Tibial artery (tissue), 4 donors: ENCODE results near the gene FAAH.
"Not testable (repeated sequence)": the region's sequence is repeated elsewhere in the genome, so short reads cannot be mapped to it uniquely, and the experiment has no call there.

Experiments
- DNase-seq, 2 donors: peaks; one replicate each; pipeline ENCODE4 v3.0.0-alpha.2; 2019
- H3K27ac ChIP-seq, 2 donors: fragments of 200-600 bp; sonication (generic) in 1 of 2; 1 replicate in 1 of 2; 2 replicates in 1 of 2; pipeline ENCODE4 v1.5.1; 2018 to 2019; ENCODE audit warnings: mild to moderate bottlenecking in 1 of 2
- H3K27me3 ChIP-seq, 2 donors: fragments of 200-600 bp; sonication (generic) in 1 of 2; one replicate each; pipeline versions ENCODE4 v1.5.1 to v1.6.0; 2016 to 2019
- H3K36me3 ChIP-seq, 3 donors: fragments of 200-600 bp; sonication (generic) in 2 of 3; one replicate each; pipeline ENCODE4 v1.5.1; 2016 to 2019; ENCODE audit warnings: mild to moderate bottlenecking in 2 of 3
- H3K4me1 ChIP-seq, 4 donors: fragments of 200-600 bp; sonication (generic) in 2 of 4; 1 replicate in 3 of 4; 2 replicates in 1 of 4; pipeline ENCODE4 v1.5.1; 2016 to 2019
- H3K4me3 ChIP-seq, 2 donors: fragments of 200-600 bp; sonication (generic) in 1 of 2; 1 replicate in 1 of 2; 2 replicates in 1 of 2; pipeline ENCODE4 v1.5.1; 2018 to 2019; ENCODE audit warnings: mild to moderate bottlenecking in 2 of 2
- H3K9me3 ChIP-seq, 3 donors: fragments of 200-600 bp; sonication (generic) in 1 of 3; one replicate each; pipeline ENCODE4 v1.5.1; 2016 to 2019
- intact Hi-C: fragments of 100-400 bp; cut with DNase I; formaldehyde crosslinking; loops from one replicate; pipeline ENCODE4 v1.15.0; 2023; ENCODE audit warnings: low total_unique reads
- TF ChIP-seq, protein P1 (sequence below), 2 experiments: fragments of 200-600 bp in 1 of 2; fragments of 450-650 bp in 1 of 2; IDR thresholded peaks; one replicate each; pipeline ENCODE4 v1.5.1; 2017 to 2019; ENCODE audit warnings: antibody characterized with exemption in 2 of 2, mild to moderate bottlenecking in 1 of 2, moderate library complexity in 1 of 2

Gene FAAH

DNA sequence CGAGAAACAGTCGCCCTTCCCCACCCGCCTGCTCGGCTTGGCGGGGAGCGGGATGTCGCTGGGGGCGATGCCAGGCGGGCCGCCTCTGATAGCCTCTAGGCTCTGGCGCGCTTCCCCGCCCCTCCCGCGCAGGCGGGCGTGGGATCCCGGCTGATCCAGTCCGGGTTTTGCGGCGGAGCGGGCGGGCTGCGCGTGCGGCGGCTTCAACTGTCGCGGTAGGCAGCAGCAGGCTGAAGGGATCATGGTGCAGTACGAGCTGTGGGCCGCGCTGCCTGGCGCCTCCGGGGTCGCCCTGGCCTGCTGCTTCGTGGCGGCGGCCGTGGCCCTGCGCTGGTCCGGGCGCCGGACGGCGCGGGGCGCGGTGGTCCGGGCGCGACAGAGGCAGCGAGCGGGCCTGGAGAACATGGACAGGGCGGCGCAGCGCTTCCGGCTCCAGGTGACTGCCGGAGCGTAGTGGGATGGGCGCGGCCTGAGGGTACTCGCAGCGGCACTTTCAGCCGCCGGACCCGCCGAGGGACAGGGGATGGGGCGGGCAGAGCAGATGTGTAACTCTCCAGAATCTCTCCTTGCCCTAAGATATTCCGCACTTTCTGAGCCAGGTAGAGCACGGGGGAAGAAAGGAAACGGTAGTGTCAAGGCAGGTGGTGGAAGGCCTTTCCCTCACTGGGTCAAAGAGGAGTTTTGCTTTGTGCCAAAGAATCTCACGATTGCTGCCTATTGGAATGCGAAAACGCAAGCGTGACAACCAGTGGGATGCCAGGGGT is at the start of gene FAAH:
FAAH (plus strand) TSS at position 210 of the 764 bp plus-strand sequence; CDS start at position 242, 32 bp downstream.
- TF ChIP-seq, protein P1, sequence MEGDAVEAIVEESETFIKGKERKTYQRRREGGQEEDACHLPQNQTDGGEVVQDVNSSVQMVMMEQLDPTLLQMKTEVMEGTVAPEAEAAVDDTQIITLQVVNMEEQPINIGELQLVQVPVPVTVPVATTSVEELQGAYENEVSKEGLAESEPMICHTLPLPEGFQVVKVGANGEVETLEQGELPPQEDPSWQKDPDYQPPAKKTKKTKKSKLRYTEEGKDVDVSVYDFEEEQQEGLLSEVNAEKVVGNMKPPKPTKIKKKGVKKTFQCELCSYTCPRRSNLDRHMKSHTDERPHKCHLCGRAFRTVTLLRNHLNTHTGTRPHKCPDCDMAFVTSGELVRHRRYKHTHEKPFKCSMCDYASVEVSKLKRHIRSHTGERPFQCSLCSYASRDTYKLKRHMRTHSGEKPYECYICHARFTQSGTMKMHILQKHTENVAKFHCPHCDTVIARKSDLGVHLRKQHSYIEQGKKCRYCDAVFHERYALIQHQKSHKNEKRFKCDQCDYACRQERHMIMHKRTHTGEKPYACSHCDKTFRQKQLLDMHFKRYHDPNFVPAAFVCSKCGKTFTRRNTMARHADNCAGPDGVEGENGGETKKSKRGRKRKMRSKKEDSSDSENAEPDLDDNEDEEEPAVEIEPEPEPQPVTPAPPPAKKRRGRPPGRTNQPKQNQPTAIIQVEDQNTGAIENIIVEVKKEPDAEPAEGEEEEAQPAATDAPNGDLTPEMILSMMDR (IDR thresholded peaks at IDR 0.05) = no peak
- intact Hi-C loops = no loop called here
- Histone ChIP-seq H3K27me3 (no peaks in the 10 kb centered on the region), H3K4me1 (peaks cover 0 to 24% (median 22%) of the 10 kb centered on the region in 4 donors), H3K36me3 (no peaks in the 10 kb centered on the region), H3K9me3 (peaks cover 0 to 9% (median 0%) of the 10 kb centered on the region in 3 donors), H3K27ac (peak within 1 kb of the TSS; percentile 27 to 54), H3K4me3 (peak within 1 kb of the TSS; percentile 57 to 81)
- peak in 1 of 2 donors; percentile 77 for DNase-seq

DNA sequence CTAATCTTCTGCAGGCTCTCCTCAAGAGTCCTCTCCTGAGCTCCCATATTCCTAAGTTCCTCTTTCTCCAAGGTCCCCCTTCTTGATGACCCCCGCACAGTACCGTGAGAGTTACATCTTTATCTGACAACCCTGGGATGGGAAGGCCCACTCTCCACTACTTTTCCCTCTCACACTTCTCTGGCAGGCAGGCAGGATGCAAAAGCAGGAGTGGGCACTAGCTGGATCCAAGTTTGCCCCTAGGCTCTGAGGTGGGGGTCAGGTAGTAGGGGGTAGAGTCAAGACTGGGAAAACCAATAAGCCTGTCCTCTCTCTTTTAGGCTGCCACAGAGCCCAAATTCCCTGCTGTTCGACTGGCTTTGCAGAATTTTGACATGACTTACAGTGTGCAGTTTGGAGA is 49.6 kb upstream of the FAAH start:
- TF ChIP-seq, protein P1 (IDR thresholded peaks at IDR 0.05) = no peak
- Histone ChIP-seq H3K36me3 (peaks cover 30 to 71% (median 48%) of the 10 kb centered on the region in 3 donors), H3K27ac (peak overlapping the region in 1 of 2 donors; percentile 88), H3K4me3 (no peak overlapping the region), H3K4me1 (peaks cover 0 to 20% (median 17%) of the 10 kb centered on the region in 4 donors), H3K27me3 (no peaks in the 10 kb centered on the region), H3K9me3 (no peaks in the 10 kb centered on the region)
- intact Hi-C loops = loop anchor here (10.0 kb wide), 1 partner anchor 100 kb away; the partner anchor contains the start of gene RAD54L
- DNase-seq = no peak

DNA sequence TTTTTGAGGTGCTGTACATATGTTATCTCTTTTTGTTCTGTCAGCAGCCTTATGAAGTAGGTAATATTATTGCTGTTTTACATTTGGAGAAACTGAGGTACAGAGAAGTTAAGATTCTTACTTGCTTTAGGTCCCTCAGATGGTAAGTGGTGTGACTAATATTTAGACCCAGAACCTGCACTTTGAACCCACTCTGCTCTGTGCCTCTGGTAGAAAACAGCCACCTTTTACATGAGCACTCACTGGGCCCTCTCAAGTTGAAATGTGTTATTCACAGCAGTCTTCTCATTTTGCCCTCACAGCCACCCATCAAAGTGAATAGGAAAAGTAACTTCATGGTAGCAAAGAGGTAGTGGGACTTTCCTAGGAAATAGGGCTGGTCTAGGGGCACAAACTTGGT is 48.8 kb upstream of the FAAH start:
- no peak overlapping the region for H3K4me3 ChIP-seq
- H3K36me3 ChIP-seq = peaks cover 37 to 79% (median 55%) of the 10 kb centered on the region in 3 donors
- intact Hi-C loops = loop anchor here (10.0 kb wide), 1 partner anchor 100 kb away; the partner anchor contains the start of gene RAD54L
- DNase-seq = no peak
- no peak overlapping the region for H3K27ac ChIP-seq
- H3K9me3 ChIP-seq = no peaks in the 10 kb centered on the region
- H3K27me3 ChIP-seq = no peaks in the 10 kb centered on the region
- TF ChIP-seq, protein P1 (IDR thresholded peaks at IDR 0.05) = no peak
- peaks cover 0 to 14% (median 13%) of the 10 kb centered on the region in 4 donors for H3K4me1 ChIP-seq

DNA sequence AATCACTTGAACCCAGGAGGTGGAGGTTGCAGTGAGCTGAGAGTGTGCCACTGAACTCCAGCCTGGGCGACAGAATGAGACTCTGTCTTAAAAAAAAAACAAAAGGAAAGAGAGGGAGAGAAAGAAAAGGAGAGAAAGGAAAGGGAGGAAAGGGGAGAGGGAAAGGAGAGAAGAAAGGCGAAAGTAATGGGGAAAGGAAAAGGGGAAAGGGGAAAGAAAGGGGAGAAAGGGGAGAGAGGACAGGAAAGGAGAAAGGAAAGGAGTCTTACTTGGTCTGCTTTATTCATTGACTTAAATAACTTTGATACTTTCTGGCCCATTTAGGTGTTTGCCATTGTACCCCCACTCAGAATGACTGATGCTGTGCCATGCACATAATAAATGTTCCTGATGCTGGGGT is 41.8 kb upstream of the FAAH start:
- TF ChIP-seq, protein P1 (IDR thresholded peaks at IDR 0.05) = no peak
- Histone ChIP-seq H3K36me3 (peaks cover 75 to 88% (median 82%) of the 10 kb centered on the region in 3 donors), H3K27ac (no peak overlapping the region), H3K27me3 (no peaks in the 10 kb centered on the region), H3K4me3 (no peak overlapping the region), H3K9me3 (no peaks in the 10 kb centered on the region), H3K4me1 (no peaks in the 10 kb centered on the region)
- intact Hi-C loops = no loop called here
- DNase-seq = no peak

DNA sequence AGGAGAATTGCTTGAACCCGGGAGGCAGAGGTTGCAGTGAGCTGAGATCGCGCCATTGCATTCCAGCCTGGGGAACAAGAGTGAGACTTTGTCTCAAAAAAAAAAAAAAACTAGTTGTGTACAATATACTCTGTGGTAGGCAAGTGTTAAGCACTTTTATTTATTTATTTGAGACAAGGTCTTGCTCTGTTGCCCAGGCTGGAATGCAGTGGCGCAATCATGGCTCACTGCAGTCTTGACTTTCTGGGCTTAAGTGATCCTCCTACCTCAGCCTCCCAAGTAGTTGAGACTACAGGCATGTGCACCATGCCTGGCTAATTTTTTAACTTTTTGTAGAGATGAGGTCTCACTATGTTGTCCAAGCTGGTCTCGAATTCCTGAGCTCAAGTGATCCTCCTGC is 38.2 kb upstream of the FAAH start:
- H3K9me3 ChIP-seq, DNase-seq, H3K27me3 ChIP-seq, H3K4me1 ChIP-seq, H3K27ac ChIP-seq, H3K4me3 ChIP-seq, intact Hi-C loops: not testable (repeated sequence)
- H3K36me3 ChIP-seq = peaks cover 81 to 89% (median 87%) of the 10 kb centered on the region in 3 donors

DNA sequence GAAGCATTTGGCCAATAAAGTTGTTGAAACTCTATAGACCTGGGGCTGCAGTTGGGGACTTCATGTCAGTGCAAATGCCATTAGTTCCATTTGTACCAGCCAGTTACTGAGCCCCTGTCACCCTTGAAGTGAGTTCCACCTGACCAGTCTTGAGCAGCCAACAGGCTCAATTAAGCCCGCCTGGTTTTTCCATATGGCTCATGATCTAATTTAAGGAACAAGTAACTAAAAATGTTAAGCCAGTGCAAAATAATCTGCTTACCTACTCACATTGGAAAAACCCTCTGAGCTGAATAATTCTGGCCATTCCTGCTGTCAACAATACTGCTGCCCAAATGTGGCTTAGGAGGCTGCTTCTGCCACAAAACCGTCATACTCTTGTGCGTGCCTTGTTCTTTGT is 32.0 kb upstream of the FAAH start:
- H3K4me3 ChIP-seq = no peak overlapping the region
- H3K4me1 ChIP-seq = no peaks in the 10 kb centered on the region
- TF ChIP-seq, protein P1 (IDR thresholded peaks at IDR 0.05) = no peak
- no peak for DNase-seq
- H3K9me3 ChIP-seq = no peaks in the 10 kb centered on the region
- intact Hi-C loops = no loop called here
- H3K27me3 ChIP-seq = no peaks in the 10 kb centered on the region
- no peak overlapping the region for H3K27ac ChIP-seq
- peaks cover 72 to 88% (median 88%) of the 10 kb centered on the region in 3 donors for H3K36me3 ChIP-seq
